RKO (cell line): Measurements from ENCODE around the gene DNASE2B.
"Not testable (repeated sequence)": the region's sequence is repeated elsewhere in the genome, so short reads cannot be mapped to it uniquely, and the experiment has no call there.

Experiments used
- DNase-seq: peaks from one replicate; pipeline ENCODE4 v3.0.0-alpha.2; 2016; ENCODE audit warnings: low spot score

Gene DNASE2B

DNA sequence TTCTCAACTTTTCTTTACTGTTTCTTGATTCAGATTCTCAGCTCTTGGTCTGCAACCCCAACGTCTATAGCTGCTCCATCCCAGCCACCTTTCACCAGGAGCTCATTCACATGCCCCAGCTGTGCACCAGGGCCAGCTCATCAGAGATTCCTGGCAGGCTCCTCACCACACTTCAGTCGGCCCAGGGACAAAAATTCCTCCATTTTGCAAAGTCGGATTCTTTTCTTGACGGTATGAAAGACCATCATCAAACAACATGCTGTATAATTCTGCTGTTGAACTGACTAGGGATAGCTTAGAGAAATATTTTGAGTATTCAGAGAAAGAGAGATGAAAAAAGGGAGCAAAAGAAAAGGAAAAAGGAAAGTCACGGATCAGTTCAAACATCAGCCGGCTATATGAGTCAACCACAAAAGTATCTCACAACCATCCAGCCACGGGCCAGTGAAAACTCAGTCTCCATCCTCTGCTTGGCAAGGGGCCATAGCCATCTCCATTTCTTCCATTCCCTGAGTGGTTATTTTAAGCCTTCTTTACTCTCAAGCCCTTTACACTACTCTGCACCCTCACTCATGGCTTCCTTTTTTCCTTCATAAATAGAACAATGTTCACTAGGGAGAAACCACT, 14.1 kb downstream of the DNASE2B start:
- DNase-seq, result peak; percentile 29

DNA sequence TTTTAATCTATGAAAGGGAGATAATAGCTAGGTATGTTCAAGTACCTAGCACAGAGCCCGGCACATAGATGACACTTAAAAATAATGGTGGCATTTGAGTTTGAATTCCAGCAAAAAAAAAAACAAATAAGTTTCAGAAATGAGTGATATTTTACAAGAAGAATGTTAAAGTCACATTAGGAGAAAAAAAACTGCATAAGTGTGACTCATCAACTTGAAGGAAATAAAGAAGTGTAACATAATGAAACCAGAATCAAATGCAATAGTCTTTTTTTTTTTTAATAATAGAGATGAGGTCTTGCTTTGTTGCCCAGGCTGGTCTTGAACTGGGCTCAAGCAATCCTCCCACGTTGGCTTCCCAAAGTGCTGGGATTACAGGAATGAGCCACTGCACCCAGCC, 17.1 kb downstream of the DNASE2B start:
- no peak for DNase-seq

DNA sequence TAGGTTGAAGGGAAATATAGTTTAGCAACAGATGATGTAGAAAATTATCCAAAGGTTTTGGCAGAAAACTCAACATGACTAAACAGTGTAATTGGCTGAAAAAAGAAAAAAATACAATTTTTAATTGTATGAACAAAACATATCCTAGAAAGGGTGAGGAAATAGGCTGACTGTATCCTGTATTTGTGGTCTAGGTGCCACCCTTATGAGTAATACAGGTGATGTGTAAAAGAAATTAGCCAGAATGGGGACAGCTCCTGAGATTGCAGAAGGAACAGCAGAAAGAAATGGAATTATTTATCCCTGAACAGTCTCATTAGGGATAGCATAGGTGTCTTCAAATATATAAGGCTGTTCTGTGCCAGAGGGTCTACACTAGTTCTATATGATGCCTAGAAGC, 24.6 kb downstream of the DNASE2B start:
- no peak for DNase-seq

GRCh38 chr1:84424513-84425149, 26.3 kb downstream of the DNASE2B start:
- no peak for DNase-seq

DNA sequence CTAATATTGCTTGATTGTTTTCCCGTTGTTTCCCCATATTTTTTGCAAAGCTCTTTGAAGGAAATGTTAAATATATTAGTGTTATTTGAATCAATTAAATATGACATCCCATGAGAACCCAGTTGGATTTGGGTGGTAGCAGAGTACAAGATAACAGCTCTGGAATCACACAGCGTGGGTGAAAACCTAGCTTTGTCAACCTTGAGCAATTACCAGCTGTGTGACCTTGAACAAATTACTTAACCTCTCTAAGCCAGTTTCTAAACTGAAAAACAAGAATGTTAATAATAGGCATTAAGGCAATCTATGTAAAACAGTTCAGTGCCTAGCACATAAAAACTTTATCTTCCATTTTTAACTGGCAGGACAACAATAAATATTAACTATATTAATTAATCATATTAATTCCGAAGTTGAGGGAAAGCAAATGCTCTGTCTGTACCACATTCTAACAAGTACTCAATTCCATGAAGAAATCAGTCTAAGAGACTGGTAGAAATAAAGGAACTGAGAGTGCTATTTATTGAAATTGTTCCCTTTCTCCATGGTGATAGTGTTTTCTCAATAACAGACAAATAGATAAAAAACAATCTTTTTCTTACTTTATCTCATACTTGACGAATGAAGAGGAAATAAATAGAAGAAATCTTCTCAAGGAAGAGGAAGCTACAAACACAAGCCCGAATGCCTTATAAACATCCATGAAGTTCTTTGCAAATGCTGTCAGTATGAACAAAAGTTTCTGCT, 27.0 kb downstream of the DNASE2B start:
- no peak for DNase-seq

DNA sequence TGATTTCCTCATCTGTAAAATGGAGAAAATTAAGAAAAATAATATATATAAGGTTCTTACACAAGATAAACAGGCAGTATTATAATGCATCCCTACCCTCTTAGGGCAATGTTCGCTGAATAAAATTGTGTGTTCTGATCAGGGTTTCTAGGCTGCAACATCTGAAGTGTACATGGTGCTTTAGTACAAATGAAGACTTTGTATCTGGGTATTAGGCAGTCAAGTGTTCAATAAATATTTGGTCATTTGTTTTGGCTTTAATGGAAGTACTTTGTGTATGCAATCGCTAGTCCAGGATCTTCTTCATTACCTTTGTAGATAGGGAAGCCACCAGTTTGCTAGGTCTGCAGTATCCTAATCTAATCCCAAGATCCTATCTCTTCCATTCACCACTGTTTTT, 28.1 kb downstream of the DNASE2B start:
- no peak for DNase-seq

GRCh38 chr1:84427250-84428188, 29.2 kb downstream of the DNASE2B start:
- DNase-seq, result peak; percentile 28

- DNase-seq, result no peak
These were observed 30.0 kb downstream of the DNASE2B start for GRCh38 chr1:84428235-84428634.

DNA sequence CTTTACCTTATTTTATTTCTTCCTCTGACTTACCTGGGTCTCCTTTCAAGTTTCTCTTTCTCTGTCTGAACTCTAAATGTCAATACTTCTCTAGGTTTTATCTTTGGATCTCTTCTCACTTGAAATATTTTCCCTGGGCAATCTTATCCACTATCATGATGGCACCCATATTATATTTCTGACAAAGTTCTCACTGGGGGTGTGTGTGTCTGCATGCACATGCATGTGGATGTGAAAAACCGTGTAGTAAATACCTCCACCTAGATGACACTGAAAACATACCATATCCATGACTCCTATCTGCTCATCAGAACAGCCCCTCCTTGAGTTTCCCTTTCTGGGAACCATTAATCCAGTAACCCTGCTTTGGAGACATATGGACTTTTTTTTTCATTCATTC, 30.9 kb downstream of the DNASE2B start:
- no peak for DNase-seq

DNA sequence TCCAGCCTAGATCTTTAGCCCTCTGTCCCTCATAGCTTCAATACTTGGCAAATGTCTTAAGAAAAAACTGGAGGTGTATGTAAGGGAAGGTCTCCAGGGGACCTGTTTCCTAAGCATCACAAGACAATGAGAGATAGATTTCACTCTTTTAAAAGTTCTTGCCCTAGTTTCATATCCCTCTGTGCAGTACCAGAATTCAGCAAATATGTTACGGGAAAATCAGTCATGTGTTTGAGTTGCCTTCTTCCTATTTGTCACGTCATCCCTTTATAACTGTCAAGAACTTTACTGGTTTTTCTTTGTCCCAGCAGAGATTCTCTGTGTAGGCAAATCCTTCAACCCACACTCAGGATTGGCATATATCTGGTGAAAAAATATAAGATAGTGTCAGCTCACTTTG, 32.3 kb downstream of the DNASE2B start:
- DNase-seq, result no peak

- DNase-seq, result peak; percentile 68
These were observed 35.2 kb downstream of the DNASE2B start for GRCh38 chr1:84433258-84434080.

GRCh38 chr1:84434081-84434769, 35.9 kb downstream of the DNASE2B start:
- no peak for DNase-seq

DNA sequence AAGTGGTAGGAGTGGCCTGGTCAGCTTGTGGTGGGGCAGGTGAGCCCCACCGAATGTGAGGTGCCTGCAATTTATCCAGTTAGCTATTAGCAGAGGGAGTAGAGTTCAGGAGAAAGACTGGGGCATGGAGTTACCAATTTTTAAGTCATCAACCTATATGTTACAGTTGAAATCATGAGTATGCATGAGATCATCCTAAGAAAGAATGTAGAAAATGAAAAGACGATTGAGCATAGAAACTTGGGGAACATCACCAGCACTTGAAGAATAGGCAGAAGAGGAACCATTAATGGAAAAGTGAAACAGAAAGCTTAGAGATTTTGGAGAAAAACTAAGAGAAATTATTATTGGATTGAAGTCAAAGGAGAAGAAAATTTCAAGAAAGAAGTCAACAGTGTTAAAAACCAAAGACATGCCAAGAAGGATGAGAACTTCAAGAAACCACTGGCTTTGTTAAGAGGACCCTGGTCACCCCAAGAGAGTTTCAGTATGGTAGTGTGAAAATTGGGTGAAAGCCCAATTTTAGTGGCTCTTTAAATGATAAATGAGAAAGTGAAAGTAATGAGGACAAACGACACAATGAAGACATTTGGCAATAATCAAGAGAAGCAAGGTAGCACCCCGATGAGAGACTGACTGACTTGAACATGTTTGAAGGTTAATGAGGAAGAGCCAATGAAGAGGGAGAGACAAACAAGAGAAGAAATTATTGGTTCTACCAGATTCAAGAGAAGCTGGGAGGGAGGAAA, 36.7 kb downstream of the DNASE2B start:
- peak; percentile 20 for DNase-seq

DNA sequence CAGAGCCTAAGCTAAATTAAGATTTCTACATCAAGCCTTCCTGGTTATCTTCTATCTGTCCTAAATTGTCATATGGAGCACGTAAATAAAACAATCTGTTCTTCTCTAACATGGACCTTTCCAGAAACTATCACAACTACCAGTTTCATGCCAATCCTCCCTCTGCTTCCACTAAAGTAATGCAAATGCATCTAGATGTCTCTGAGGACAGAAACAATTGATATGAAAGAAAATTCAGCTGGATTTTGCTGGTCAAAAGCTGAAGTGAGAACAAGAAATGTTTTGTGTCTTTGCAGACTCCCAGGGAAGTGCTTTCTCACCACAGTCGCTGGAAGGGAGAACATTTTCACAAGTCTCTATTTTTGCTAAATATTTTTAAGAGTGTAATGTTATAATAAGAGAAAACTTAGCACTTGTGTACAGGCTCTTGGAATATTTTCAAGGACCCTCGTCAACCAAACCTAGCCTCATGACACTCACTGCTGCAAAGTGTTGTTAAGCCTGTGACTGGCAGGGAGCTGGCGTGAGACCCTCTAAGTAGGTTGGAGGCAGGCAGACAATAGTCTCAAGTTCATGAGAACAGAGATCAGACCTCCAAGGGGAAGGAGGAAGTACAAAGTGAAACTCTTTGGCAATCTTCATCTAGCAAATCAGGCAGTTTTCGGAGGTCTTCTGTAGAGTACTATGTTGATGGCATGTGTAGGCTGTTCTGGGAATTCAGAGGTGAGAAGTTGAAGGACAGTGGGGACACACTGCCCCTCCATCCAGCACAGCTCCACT, 38.8 kb downstream of the DNASE2B start:
- DNase-seq, result no peak

DNA sequence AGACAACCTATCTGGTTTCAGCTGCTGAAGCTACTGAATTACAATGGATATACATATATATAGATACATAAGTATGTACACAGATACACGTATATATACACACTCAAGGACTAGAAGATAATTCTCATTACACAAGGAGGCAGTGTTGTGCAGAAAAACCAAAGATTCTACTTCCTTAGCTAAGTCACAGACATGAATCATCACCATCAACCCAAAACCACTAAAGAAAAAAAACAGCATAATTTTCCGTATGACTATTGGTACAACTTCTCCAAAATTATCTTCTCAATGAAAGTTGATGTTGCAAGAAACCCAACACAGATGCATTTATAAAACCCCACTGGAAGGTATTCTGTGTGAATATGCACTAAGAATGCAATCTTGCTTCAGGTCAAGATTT, 44.0 kb downstream of the DNASE2B start:
- peak; percentile 87 for DNase-seq

DNA sequence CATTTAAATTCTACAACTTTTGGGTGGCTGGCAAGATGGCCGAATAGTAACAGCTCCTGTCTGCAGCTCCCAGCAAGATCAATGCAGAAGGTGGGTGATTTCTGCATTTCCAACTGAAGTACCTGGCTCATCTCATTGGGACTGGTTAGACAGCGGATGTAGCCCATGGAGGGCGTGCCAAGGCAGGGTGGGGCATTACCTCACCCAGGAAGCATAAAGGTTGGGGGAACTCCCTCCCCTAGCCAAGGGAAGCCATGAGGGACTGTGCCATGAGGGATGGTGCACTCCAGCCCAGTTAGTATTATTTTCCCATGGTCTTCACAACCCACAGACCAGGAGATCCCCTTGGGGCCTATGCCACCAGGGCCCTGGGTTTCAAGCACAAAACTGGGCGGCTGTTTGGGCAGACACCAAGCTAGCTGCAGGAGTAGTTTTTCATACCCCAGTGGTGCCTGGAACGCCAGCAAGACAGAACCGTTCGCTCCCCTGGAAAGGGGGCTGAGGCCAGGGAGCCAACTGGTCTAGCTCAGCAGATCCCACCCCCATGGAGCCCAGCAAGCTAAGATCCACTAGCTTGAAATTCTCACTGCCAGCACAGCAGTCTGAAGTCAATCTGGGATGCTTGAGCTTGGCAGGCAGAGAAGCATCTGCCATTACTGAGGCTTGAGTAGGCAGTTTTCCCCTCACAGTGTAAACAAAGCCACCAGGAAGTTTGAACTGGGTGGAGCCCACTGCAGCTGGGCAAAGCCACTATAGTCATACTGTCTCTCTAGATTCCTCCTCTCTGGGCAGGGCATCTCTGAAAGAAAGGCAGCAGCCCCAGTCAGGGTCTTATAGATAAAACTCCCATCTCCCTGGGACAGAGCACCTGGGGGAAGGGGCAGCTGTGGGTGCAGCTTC, 44.7 kb downstream of the DNASE2B start:
- DNase-seq, result not testable (repeated sequence)

DNA sequence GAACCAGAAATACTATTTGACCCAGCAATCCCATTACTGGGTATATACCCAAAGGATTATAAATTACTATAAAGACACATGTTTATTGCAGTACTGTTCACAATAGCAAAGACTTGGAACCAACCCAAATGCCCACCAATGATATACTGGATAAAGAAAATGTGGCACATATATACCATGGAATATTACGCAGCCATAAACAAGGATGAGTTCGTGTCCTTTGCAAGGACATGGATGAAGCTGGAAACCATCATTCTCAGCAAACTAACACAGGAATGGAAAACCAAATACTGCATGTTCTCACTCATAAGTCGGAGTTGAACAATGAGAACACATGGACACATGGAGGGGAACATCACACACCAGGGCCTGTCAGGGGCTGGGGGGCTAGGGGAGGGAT, 50.4 kb downstream of the DNASE2B start:
- not testable (repeated sequence) for DNase-seq

DNA sequence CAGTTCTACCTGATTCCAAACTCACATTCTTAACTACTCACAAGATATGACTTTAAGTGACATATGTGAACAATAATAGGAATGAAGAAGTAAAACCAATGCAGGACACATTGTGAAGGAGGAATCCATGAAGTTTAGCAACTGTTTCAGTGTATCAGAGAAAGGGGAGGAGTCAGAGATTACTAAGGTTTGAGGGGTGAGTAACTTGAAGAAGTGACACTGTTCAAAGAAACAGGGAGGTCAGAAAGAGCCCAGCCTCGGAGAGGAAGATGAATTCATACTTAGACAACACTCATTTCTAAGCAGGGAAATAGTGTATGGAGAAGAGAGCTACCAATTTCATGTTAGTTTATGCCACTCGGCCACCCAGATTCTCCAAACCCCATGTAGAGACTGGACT, 52.6 kb downstream of the DNASE2B start:
- DNase-seq, result peak; percentile 14
